ENCODE measurements around the gene BCKDHB. TPM values are rescaled to one million over a fixed set of nuclear protein-coding genes. Genes with fewer than 3 reads are reported as not detected.

Gene BCKDHB
- total RNA-seq, 1 donor from 2014 or later, result 21.5 TPM

- H3K4me3 ChIP-seq (ENCODE audit: low read depth, low read length), result no peak overlapping the region
Observed at GRCh38 chr6:80181352-80182081, 75.0 kb downstream of the BCKDHB start.

GRCh38 chr6:80182308-80182707 is 75.8 kb downstream of the BCKDHB start:
- no peak for TF ChIP-seq CTCF (IDR thresholded peaks at IDR 0.05; ENCODE audit: insufficient read depth, low read length, poor library complexity, severe bottlenecking)
- Histone ChIP-seq H3K27me3 (ENCODE audit: control insufficient read depth, insufficient read depth, low read length) (no peaks in the 10 kb centered on the region), H3K4me3 (ENCODE audit: low read depth, low read length) (no peak overlapping the region), H3K36me3 (ENCODE audit: control insufficient read depth, insufficient read depth, low read length) (no peaks in the 10 kb centered on the region)
- peak; percentile 25 for DNase-seq (ENCODE audit: low read depth)

More at GRCh38 chr6:80181352-80182081, 75.0 kb downstream of the BCKDHB start:
- TF ChIP-seq CTCF (IDR thresholded peaks at IDR 0.05; ENCODE audit: insufficient read depth, low read length, poor library complexity, severe bottlenecking), result no peak
- Histone ChIP-seq H3K36me3 (ENCODE audit: control insufficient read depth, insufficient read depth, low read length) (no peaks in the 10 kb centered on the region), H3K27me3 (ENCODE audit: control insufficient read depth, insufficient read depth, low read length) (no peaks in the 10 kb centered on the region)
- DNase-seq (ENCODE audit: low read depth), result no peak

- Histone ChIP-seq H3K4me3 (ENCODE audit: low read depth, low read length) (no peak overlapping the region), H3K27me3 (ENCODE audit: control insufficient read depth, insufficient read depth, low read length) (no peaks in the 10 kb centered on the region), H3K36me3 (ENCODE audit: control insufficient read depth, insufficient read depth, low read length) (no peaks in the 10 kb centered on the region)
- DNase-seq (ENCODE audit: low read depth), result no peak
- no peak for TF ChIP-seq CTCF (IDR thresholded peaks at IDR 0.05; ENCODE audit: insufficient read depth, low read length, poor library complexity, severe bottlenecking)
Observed at GRCh38 chr6:80183019-80183795, 76.7 kb downstream of the BCKDHB start.

- no peak for DNase-seq (ENCODE audit: low read depth)
- TF ChIP-seq CTCF (IDR thresholded peaks at IDR 0.05; ENCODE audit: insufficient read depth, low read length, poor library complexity, severe bottlenecking), result no peak
- Histone ChIP-seq H3K27me3 (ENCODE audit: control insufficient read depth, insufficient read depth, low read length) (no peaks in the 10 kb centered on the region), H3K4me3 (ENCODE audit: low read depth, low read length) (no peak overlapping the region), H3K36me3 (ENCODE audit: control insufficient read depth, insufficient read depth, low read length) (no peaks in the 10 kb centered on the region)
Observed at GRCh38 chr6:80185492-80185891, 79.0 kb downstream of the BCKDHB start.

- DNase-seq (ENCODE audit: low read depth), result no peak
- H3K4me3 ChIP-seq (ENCODE audit: low read depth, low read length), result no peak overlapping the region
- no peaks in the 10 kb centered on the region for H3K27me3 ChIP-seq (ENCODE audit: control insufficient read depth, insufficient read depth, low read length)
- no peak for TF ChIP-seq CTCF (IDR thresholded peaks at IDR 0.05; ENCODE audit: insufficient read depth, low read length, poor library complexity, severe bottlenecking)
- H3K36me3 ChIP-seq (ENCODE audit: control insufficient read depth, insufficient read depth, low read length), result no peaks in the 10 kb centered on the region
Observed at GRCh38 chr6:80186082-80186481, 79.6 kb downstream of the BCKDHB start.

Measured in kidney epithelial cell (primary cell).